K562 treated with DMSO at 1 percent for 48 hours (cell line): ENCODE measurements around the gene MAP7D2. TPM values are rescaled to one million over a fixed set of nuclear protein-coding genes. Genes with fewer than 3 reads are reported as not detected.

Experiments
- total RNA-seq: library from RNA; unstranded; fragments of 300-600 nt; gene quantifications from 2 replicates; pipeline ENCODE4 v1.2.3, GENCODE V29; 2022; ENCODE audit warnings: low replicate concordance; ENCODE audit errors: extremely low read depth

Gene MAP7D2
- total RNA-seq: not detected in 2 replicates

GRCh38 chrX:20116577-20117240 lies at the start of gene MAP7D2:
Gene MAP7D2, minus strand, starts transcription at chrX:20116907. Its CDS starts 28 bp downstream, at chrX:20116879.

GRCh38 chrX:20141281-20142220 lies 24.8 kb upstream of the MAP7D2 start, which contains the start of gene EIF1AX:
Gene EIF1AX, minus strand, starts transcription at chrX:20141838. Its CDS starts 198 bp downstream, at chrX:20141640.

DNA sequence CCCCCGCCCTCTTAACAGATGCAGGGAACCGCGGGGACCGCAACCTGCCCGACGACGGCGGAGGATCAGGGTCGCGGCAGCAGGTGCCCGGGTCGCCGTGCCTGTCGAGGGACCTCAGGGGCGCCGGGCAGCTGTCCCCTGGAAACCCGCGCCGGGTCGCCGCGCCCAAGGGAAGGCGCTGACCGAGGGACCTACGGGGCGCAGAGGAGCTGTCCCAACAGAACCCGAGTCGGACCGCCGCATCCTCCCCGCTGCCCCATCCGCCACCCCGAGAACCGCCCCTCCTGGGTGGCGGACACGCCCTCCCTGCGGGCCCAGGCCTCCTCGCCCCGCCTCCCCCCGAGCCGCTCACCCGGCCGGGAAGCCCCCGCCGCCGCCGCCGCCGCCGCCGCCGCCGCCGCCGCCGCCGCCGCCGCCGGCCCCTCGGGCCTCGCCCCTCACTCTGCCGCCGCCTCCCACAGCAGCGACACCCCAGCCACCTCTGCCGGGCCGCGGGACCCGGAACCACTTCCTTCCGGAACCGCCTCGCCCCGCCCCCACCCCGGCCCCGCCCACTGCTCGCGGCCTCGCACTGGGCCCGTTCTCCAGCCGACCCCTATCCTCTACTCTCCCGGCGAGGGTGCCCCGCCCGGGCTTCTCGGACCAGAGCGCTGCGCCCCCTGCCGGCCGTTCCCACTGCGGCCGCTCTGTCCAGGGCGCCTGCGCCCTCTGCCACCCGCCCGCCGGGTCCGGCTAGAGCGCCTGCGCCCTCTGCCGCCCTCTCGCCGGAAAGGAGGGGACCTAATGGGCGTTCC lies 126.0 kb downstream of the MAP7D2 start, which contains the start of gene BCLAF3:
Gene BCLAF3, minus strand, starts transcription at position 506 of the 794 bp plus-strand sequence. CDS start 20,797 bp downstream, outside the sequence.

Other genes starting within 250 kb of the MAP7D2 start
- not detected in 2 replicates for gene SH3KBP1, start 229.3 kb downstream of the MAP7D2 start, total RNA-seq
- gene BCLAF3, start 125.8 kb downstream of the MAP7D2 start, total RNA-seq: not detected in 2 replicates
- gene EIF1AX, start 24.9 kb upstream of the MAP7D2 start, total RNA-seq: not detected in 2 replicates
- gene RPS6KA3, start 150.0 kb upstream of the MAP7D2 start, total RNA-seq: not detected in 2 replicates